ENCODE data around the gene CLK2.

- TF ChIP-seq CTCF (IDR thresholded peaks at IDR 0.05) (peak in 3 of 4 experiments; percentile 63 to 97 (median 97)), POLR2AphosphoS5 (IDR thresholded peaks at IDR 0.05) (peak; percentile 98), POLR2A (IDR thresholded peaks at IDR 0.05) (peak; percentile 80)
Measured at GRCh38 chr1:155244368-155245162, 28.7 kb downstream of the CLK2 start.
